ENCODE measurements around the gene DDX28. TPM values are rescaled to one million over a fixed set of nuclear protein-coding genes. Genes with fewer than 3 reads are reported as not detected.

Gene DDX28
- total and polyA plus RNA-seq, 2 donors (not counting 3 experiments of a cell fraction or from before 2014, with no cell fraction given): 8.4 to 12.5 TPM

- dilution Hi-C loops (cut with MboI; ENCODE audit: extremely low pct_ligation_motif_present, low sequenced_read_pairs): no loop called here
- no peak for FAIRE-seq
Observed at GRCh38 chr16:68037841-68038597, 15.0 kb upstream of the DDX28 start.

More at GRCh38 chr16:68037841-68038597, 15.0 kb upstream of the DDX28 start:
- no peak overlapping the region for H3K4me2 ChIP-seq (ENCODE audit: insufficient read depth, low read length)
- H3K4me3 ChIP-seq (replicated peaks in 1 of 3; ENCODE audit: insufficient read depth in 1 of 3, low read depth in 1 of 3, low read length in 3 of 3): no peak overlapping the region
- H3K9ac ChIP-seq (replicated peaks; ENCODE audit: extremely low read depth, insufficient read depth, low read length): no peak overlapping the region
- H3K79me2 ChIP-seq (ENCODE audit: control insufficient read depth, insufficient read depth, low read length): no peaks in the 10 kb centered on the region
- TF ChIP-seq MAX (IDR thresholded peaks at IDR 0.05; ENCODE audit: insufficient read depth, insufficient read length) (no peak), CTCF (IDR thresholded peaks at IDR 0.05; ENCODE audit: extremely low read depth in 1 of 2, insufficient read depth in 1 of 2, low read depth in 1 of 2, low read length in 2 of 2) (no peak), MYC (IDR thresholded peaks at IDR 0.05; ENCODE audit: low read depth, low read length) (no peak), POLR2A (IDR thresholded peaks at IDR 0.05; ENCODE audit: low read depth, low read length) (no peak), FOS (IDR thresholded peaks at IDR 0.05; ENCODE audit: borderline replicate concordance, insufficient read depth, low read length) (no peak), POLR2AphosphoS5 (IDR thresholded peaks at IDR 0.05; ENCODE audit: insufficient read depth, low read depth, low read length) (no peak), EZH2 (IDR thresholded peaks at IDR 0.05; ENCODE audit: borderline replicate concordance, low read depth, low read length, severe bottlenecking) (no peak), GATA2 (IDR thresholded peaks at IDR 0.05; ENCODE audit: insufficient read depth, insufficient read length, low read depth, low read length) (no peak)
- BruUV-seq (replicated peaks): no TSS peak
- H3K4me1 ChIP-seq (ENCODE audit: control insufficient read depth, extremely low read depth, insufficient read depth, low read length): no peaks in the 10 kb centered on the region
- intact Hi-C loops (cut with micrococcal nuclease): no loop called here
- POLR2A ChIA-PET: interaction anchor here (0.7 kb wide), 1 partner anchor 70 kb away, joined by 3 read pairs; no protein-coding TSS in a partner anchor
- no peaks in the 10 kb centered on the region for H3K9me3 ChIP-seq (replicated peaks; ENCODE audit: control insufficient read depth, insufficient read depth, low read length)
- H3K27ac ChIP-seq (ENCODE audit: insufficient read depth, low read depth, low read length): no peak overlapping the region
- DNase-seq (ENCODE audit: low read depth, low spot score): no peak
- peaks cover 0 to 3% of the 10 kb centered on the region in 2 experiments for H3K36me3 ChIP-seq (ENCODE audit: control insufficient read depth in 2 of 2, extremely low read depth in 1 of 2, insufficient read depth in 2 of 2, low read length in 2 of 2)
- no peaks in the 10 kb centered on the region for H4K20me1 ChIP-seq (replicated peaks; ENCODE audit: control insufficient read depth, extremely low read depth, insufficient read depth, low read length)
- H2AFZ ChIP-seq (ENCODE audit: low read depth, low read length): no peak overlapping the region
- CTCF ChIA-PET: interaction anchor here (1.2 kb wide), 1 partner anchor 9 kb away, joined by 3 read pairs; no protein-coding TSS in a partner anchor
- H3K27me3 ChIP-seq (ENCODE audit: control insufficient read depth in 2 of 2, insufficient read depth in 2 of 2, low read length in 2 of 2): no peaks in the 10 kb centered on the region
- no peaks in the 10 kb centered on the region for H3K9me1 ChIP-seq (replicated peaks; ENCODE audit: control insufficient read depth, extremely low read depth, insufficient read depth, low read length)
